NCI-H1694 treated with DMSO at 0.1 percent for 48 hours (cell line): ENCODE data around the gene AXDND1.

Source experiments
- DNase-seq: peaks from one replicate; lab custom pipeline; 2025; lab: John Stamatoyannopoulos, UW

AXDND1 gene

GRCh38 chr1:179583771-179584320 lies 218.1 kb downstream of the AXDND1 start:
- no peak for DNase-seq

- peak; percentile 62 for DNase-seq
These were observed 220.5 kb downstream of the AXDND1 start for GRCh38 chr1:179586107-179586823.

- DNase-seq = no peak
These were observed 221.6 kb downstream of the AXDND1 start for GRCh38 chr1:179587336-179587735.

- DNase-seq = no peak
These were observed 222.8 kb downstream of the AXDND1 start for GRCh38 chr1:179588425-179589024.

GRCh38 chr1:179589509-179589908 lies 223.7 kb downstream of the AXDND1 start:
- no peak for DNase-seq

- no peak for DNase-seq
These were observed 224.9 kb downstream of the AXDND1 start for GRCh38 chr1:179590671-179591070.

GRCh38 chr1:179591253-179591591 lies 225.5 kb downstream of the AXDND1 start:
- no peak for DNase-seq

- no peak for DNase-seq
These were observed 226.1 kb downstream of the AXDND1 start, which contains the start of gene TDRD5 for GRCh38 chr1:179591592-179592580. Gene TDRD5, plus strand, starts transcription at chr1:179591832. Its CDS starts 784 bp downstream, at chr1:179592616.

- no peak for DNase-seq
These were observed 232.9 kb downstream of the AXDND1 start for GRCh38 chr1:179598631-179599030.

GRCh38 chr1:179599623-179600249 lies 234.0 kb downstream of the AXDND1 start:
- DNase-seq = peak; percentile 37

- DNase-seq = no peak
These were observed 235.3 kb downstream of the AXDND1 start for GRCh38 chr1:179601093-179601492.
